IMR-90 (cell line): ENCODE results near the gene ABCF3. TPM values are rescaled to one million over a fixed set of nuclear protein-coding genes. Genes with fewer than 3 reads are reported as not detected.

Experiments used
- ATAC-seq: fragments of 200-7000 bp; cut with Tn5 transposase; 2 replicates; pipeline ENCODE4 v1.9.1; 2020; ENCODE audit warnings: low read depth, mild to moderate bottlenecking, moderate library complexity
- BruUV-seq: library from RNA; stranded (reverse); fragments of 400-500 nt; replicated peaks from 2 replicates; lab custom pipeline; 2021; lab: Mats Ljungman, UMichigan
- CTCF ChIA-PET: fragments of 300-600 bp; formaldehyde crosslinking; extraction: SDS; loops from one replicate; lab custom pipeline; 2021; ENCODE audit warnings: antibody characterized with exemption; lab: Yijun Ruan, JAX
- POLR2A ChIA-PET: fragments of 300-600 bp; sonication (Branson Sonifier 250); formaldehyde crosslinking; loops from one replicate; lab custom pipeline; 2022; ENCODE audit warnings: antibody characterized with exemption; ENCODE audit not compliant: unreplicated experiment; lab: Charles Lee
- DNase-seq: peaks from one replicate; pipeline ENCODE4 v3.0.0; 2013
- H2AFZ ChIP-seq: replicated peaks from 2 replicates; pipeline ENCODE3; 2013; ENCODE audit warnings: low read length, mild to moderate bottlenecking; ENCODE audit not compliant: poor library complexity
- H2AK5ac ChIP-seq: 2 replicates; pipeline ENCODE4 v1.6.1; 2013; ENCODE audit warnings: low read depth, low read length, inconsistent platforms
- H2AK9ac ChIP-seq: replicated peaks from 2 replicates; pipeline ENCODE3; 2013; ENCODE audit warnings: mild to moderate bottlenecking, low read depth, low read length, moderate library complexity; ENCODE audit not compliant: poor library complexity
- H2BK120ac ChIP-seq: 2 replicates; pipeline ENCODE4 v1.6.1; 2013; ENCODE audit warnings: low read depth, low read length, inconsistent platforms
- H2BK15ac ChIP-seq: 3 replicates; pipeline ENCODE4 v1.6.1; 2013; ENCODE audit warnings: low read depth, low read length, inconsistent platforms
- H2BK20ac ChIP-seq: 2 replicates; pipeline ENCODE4 v1.6.1; 2013; ENCODE audit warnings: low read depth, mild to moderate bottlenecking, inconsistent platforms, low read length, moderate library complexity
- H2BK5ac ChIP-seq: 2 replicates; pipeline ENCODE4 v1.6.1; 2013; ENCODE audit warnings: mild to moderate bottlenecking, low read depth, low read length, inconsistent platforms; ENCODE audit not compliant: poor library complexity, severe bottlenecking
- H3K14ac ChIP-seq: replicated peaks from 2 replicates; pipeline ENCODE4 v1.6.1; 2013; ENCODE audit warnings: low read depth, low read length, inconsistent platforms
- H3K18ac ChIP-seq: 2 replicates; pipeline ENCODE4 v1.6.1; 2013; ENCODE audit warnings: low read depth, low read length, control low read depth
- H3K23ac ChIP-seq: 2 replicates; pipeline ENCODE4 v1.6.1; 2013; ENCODE audit warnings: low read depth, low read length, inconsistent platforms
- H3K27ac ChIP-seq: 2 replicates; pipeline ENCODE4 v1.5.1; 2013; ENCODE audit warnings: mild to moderate bottlenecking, control low read depth, low read length; ENCODE audit not compliant: insufficient read depth
- H3K27me3 ChIP-seq: 2 replicates; pipeline ENCODE4 v1.6.1; 2013; ENCODE audit warnings: low read length; ENCODE audit not compliant: control insufficient read depth, insufficient read depth
- H3K36me3 ChIP-seq: 2 replicates; pipeline ENCODE4 v1.6.1; 2013; ENCODE audit warnings: low read length, mixed read lengths; ENCODE audit not compliant: control insufficient read depth, insufficient read depth
- H3K4ac ChIP-seq: 2 replicates; pipeline ENCODE4 v1.6.1; 2013; ENCODE audit warnings: low read depth, low read length, inconsistent platforms
- H3K4me1 ChIP-seq: 2 replicates; pipeline ENCODE4 v1.6.1; 2013; ENCODE audit warnings: low read length, mixed read lengths; ENCODE audit not compliant: control insufficient read depth, insufficient read depth
- H3K4me2 ChIP-seq: 2 replicates; pipeline ENCODE4 v1.6.1; 2013; ENCODE audit warnings: low read depth, mild to moderate bottlenecking, control low read depth, low read length, moderate library complexity
- H3K4me3 ChIP-seq: 2 replicates; pipeline ENCODE4 v1.5.1; 2013; ENCODE audit warnings: low read depth, mild to moderate bottlenecking, control low read depth, low read length, moderate library complexity; ENCODE audit not compliant: insufficient read depth
- H3K56ac ChIP-seq: 2 replicates; pipeline ENCODE4 v1.6.1; 2013; ENCODE audit warnings: low read length, inconsistent platforms; ENCODE audit not compliant: insufficient read depth; ENCODE audit errors: extremely low read depth
- H3K79me1 ChIP-seq, 2 experiments: 2 replicates each; pipeline ENCODE4 v1.6.1; 2013; ENCODE audit warnings: low read length in 2 of 2, inconsistent platforms in 1 of 2, low read depth in 1 of 2
- H3K9ac ChIP-seq: 2 replicates; pipeline ENCODE4 v1.6.1; 2013; ENCODE audit warnings: low read depth, low read length, control low read depth
- H3K9me1 ChIP-seq: 2 replicates; pipeline ENCODE4 v1.6.1; 2013; ENCODE audit warnings: low read length, inconsistent platforms; ENCODE audit not compliant: insufficient read depth
- H3K9me3 ChIP-seq: 2 replicates; pipeline ENCODE4 v1.6.1; 2013; ENCODE audit warnings: low read length; ENCODE audit not compliant: control insufficient read depth, insufficient read depth
- H4K20me1 ChIP-seq: 2 replicates; pipeline ENCODE4 v1.6.1; 2013; ENCODE audit warnings: low read length, inconsistent platforms; ENCODE audit not compliant: insufficient read depth
- H4K5ac ChIP-seq: 2 replicates; pipeline ENCODE4 v1.6.1; 2013; ENCODE audit warnings: mild to moderate bottlenecking, low read depth, low read length, control low read depth
- H4K8ac ChIP-seq, 2 experiments: 2 replicates each; pipeline ENCODE4 v1.6.1; 2013; ENCODE audit warnings: low read depth in 2 of 2, low read length in 2 of 2, control low read depth in 1 of 2, inconsistent platforms in 1 of 2
- H4K91ac ChIP-seq: 2 replicates; pipeline ENCODE4 v1.6.1; 2013; ENCODE audit warnings: low read depth, low read length, inconsistent platforms; ENCODE audit not compliant: insufficient read depth
- BHLHE40 ChIP-seq: fragments of 150-350 bp; IDR thresholded peaks from 2 replicates; pipeline ENCODE4 v1.6.1; 2016; ENCODE audit warnings: mild to moderate bottlenecking, low read depth, low read length
- CEBPB ChIP-seq: IDR thresholded peaks from 2 replicates; pipeline ENCODE4 v1.6.1; 2012; ENCODE audit warnings: low read depth, low read length, improper control_type of control experiment
- FOS ChIP-seq: fragments of 150-350 bp; IDR thresholded peaks from 2 replicates; pipeline ENCODE4 v1.6.1; 2016; ENCODE audit warnings: low read depth, low read length
- MAFK ChIP-seq: IDR thresholded peaks from 2 replicates; pipeline ENCODE4 v1.6.1; 2012; ENCODE audit warnings: low read depth, low read length, improper control_type of control experiment
- MXI1 ChIP-seq: IDR thresholded peaks from 2 replicates; pipeline ENCODE4 v1.6.1; 2012; ENCODE audit warnings: low read depth, mild to moderate bottlenecking, low read length, moderate library complexity, borderline replicate concordance
- POLR2A ChIP-seq: IDR thresholded peaks from 2 replicates; pipeline ENCODE4 v1.6.1; 2012; ENCODE audit warnings: mild to moderate bottlenecking, low read depth, low read length
- RCOR1 ChIP-seq: IDR thresholded peaks from 2 replicates; pipeline ENCODE4 v1.6.1; 2012; ENCODE audit warnings: mild to moderate bottlenecking, low read length, improper control_type of control experiment; ENCODE audit not compliant: insufficient replicate concordance
- WGBS, 2 experiments: methylation state at CpG; one replicate each; pipeline versions ENCODE4 v1.1.5 to v1.1.7; 2013; ENCODE audit warnings: missing lambda C conversion rate in 2 of 2; ENCODE audit not compliant: insufficient read length in 1 of 2; ENCODE audit errors: extremely low coverage in 2 of 2; 5-methylcytosine and 5-hydroxymethylcytosine counted together
- dilution Hi-C: fragments of 300-500 bp; cut with HindIII; formaldehyde crosslinking; loops from one replicate; pipeline ENCODE4 v1.14.3; 2018; ENCODE audit warnings: low sequenced_read_pairs; ENCODE audit not compliant: unreplicated experiment
- in situ Hi-C: fragments of 300-500 bp; cut with MboI; formaldehyde crosslinking; loops from 3 replicates; pipeline ENCODE4 v1.14.3; 2019; ENCODE audit warnings: low sequenced_read_pairs, inconsistent platforms, mixed read lengths
- intact Hi-C: fragments of 100-400 bp; cut with micrococcal nuclease; formaldehyde crosslinking; loops from 2 replicates; pipeline ENCODE4 v1.10.0; 2022
- polyA plus RNA-seq, 3 experiments: library from polyadenylated mRNA; depleted of rRNA; stranded (reverse); fragments of >200 nt; gene quantifications; 2 replicates each; pipeline ENCODE4 v1.2.3, GENCODE V29; 2012; ENCODE audit warnings: low replicate concordance in 1 of 3
- total RNA-seq: library from RNA; depleted of rRNA; stranded (reverse); fragments of >200 nt; gene quantifications from 2 replicates; pipeline ENCODE4 v1.2.3, GENCODE V29; 2012
- TF ChIP-seq, protein P1 (sequence below): fragments of 150-350 bp; IDR thresholded peaks from 2 replicates; pipeline ENCODE4 v1.6.1; 2017; ENCODE audit warnings: mild to moderate bottlenecking, antibody characterized with exemption, low read length, low read depth

The ABCF3 gene
- total and polyA plus RNA-seq, 2 of the 4 experiments (the other 2 are of a cell fraction) = 36.9 to 59.2 TPM

DNA sequence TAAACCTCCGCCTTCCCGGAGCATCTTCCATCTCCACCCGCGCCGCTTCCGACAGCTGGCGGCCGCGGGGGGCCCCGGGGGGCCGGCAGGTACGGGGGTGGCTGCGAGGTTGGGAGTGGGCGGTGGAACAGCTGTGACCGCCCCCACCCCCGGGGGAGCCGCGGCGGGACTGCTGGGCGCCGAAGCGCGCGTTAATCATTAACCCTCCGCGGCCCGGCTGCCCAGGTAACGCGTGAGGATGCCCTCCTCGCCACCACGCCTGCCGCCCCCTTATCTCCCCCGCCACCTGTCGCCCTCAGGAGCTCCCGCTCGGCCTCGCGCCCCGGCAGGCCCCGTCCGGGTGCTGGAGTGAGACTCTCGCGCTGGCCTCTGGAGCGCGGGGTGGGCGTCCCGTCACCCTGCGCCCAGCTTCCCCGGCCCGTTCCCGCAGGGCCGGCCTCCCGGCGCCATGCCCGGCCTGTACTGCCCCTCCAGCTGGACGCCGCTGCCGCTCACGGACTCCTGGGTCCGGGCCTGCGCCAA lies 44.1 kb downstream of the ABCF3 start:
- H4K5ac ChIP-seq = no peak overlapping the region
- no peaks in the 10 kb centered on the region; the same call in 1 of the 2 replicates for H4K20me1 ChIP-seq
- no peak overlapping the region for H3K4ac ChIP-seq
- H3K9me1 ChIP-seq = 0 out of 2 replicates have a peak, but pooled peaks cover 3% of the 10 kb centered on the region
- dilution Hi-C loops = no loop called here
- H3K27me3 ChIP-seq = peaks cover 62% of the 10 kb centered on the region
- no TSS peak for BruUV-seq
- no peak overlapping the region for H3K27ac ChIP-seq
- no peak overlapping the region for H3K18ac ChIP-seq
- H3K36me3 ChIP-seq = no peaks in the 10 kb centered on the region
- H4K91ac ChIP-seq = no peak overlapping the region
- H3K4me3 ChIP-seq = no peak overlapping the region
- no peaks in the 10 kb centered on the region for H3K9me3 ChIP-seq
- no peak overlapping the region for H3K56ac ChIP-seq
- intact Hi-C loops = no loop called here
- in situ Hi-C loops = no loop called here
- POLR2A ChIA-PET = interaction anchor here (0.6 kb wide), 1 partner anchor 160 kb away, joined by 3 read pairs; no protein-coding TSS in a partner anchor
- no peak overlapping the region for H2BK15ac ChIP-seq
- no peak overlapping the region for H3K9ac ChIP-seq
- no peak for TF ChIP-seq CEBPB
- no peak for TF ChIP-seq MAFK
- TF ChIP-seq, protein P1, sequence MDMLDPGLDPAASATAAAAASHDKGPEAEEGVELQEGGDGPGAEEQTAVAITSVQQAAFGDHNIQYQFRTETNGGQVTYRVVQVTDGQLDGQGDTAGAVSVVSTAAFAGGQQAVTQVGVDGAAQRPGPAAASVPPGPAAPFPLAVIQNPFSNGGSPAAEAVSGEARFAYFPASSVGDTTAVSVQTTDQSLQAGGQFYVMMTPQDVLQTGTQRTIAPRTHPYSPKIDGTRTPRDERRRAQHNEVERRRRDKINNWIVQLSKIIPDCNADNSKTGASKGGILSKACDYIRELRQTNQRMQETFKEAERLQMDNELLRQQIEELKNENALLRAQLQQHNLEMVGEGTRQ = no peak
- TF ChIP-seq RCOR1 = no peak
- no peak for TF ChIP-seq FOS
- TF ChIP-seq POLR2A = no peak
- no peak for TF ChIP-seq BHLHE40
- TF ChIP-seq MXI1 = no peak
- no peak overlapping the region for H2BK20ac ChIP-seq
- CTCF ChIA-PET = interaction anchor here (0.6 kb wide), 1 partner anchor 212 kb away, joined by 3 read pairs; the partner anchor contains the start of gene ABCC5
- ATAC-seq = no peak
- H3K4me1 ChIP-seq = no peaks in the 10 kb centered on the region; the same call in 1 of the 2 replicates
- no peak overlapping the region for H4K8ac ChIP-seq
- WGBS, 2 experiments = 0% methylated on average over 5 of the region's 61 CpGs; no CpG with 5 or more reads in 1 of the 2 experiments
- H3K23ac ChIP-seq = no peak overlapping the region
- H2AFZ ChIP-seq = no peak overlapping the region
- H2BK120ac ChIP-seq = no peak overlapping the region
- no peak overlapping the region; the same call in 1 of the 2 replicates for H3K4me2 ChIP-seq
- no peak overlapping the region for H2AK5ac ChIP-seq
- H2BK5ac ChIP-seq = no peak overlapping the region
- H2AK9ac ChIP-seq = no peak overlapping the region
- no peak overlapping the region for H3K14ac ChIP-seq
- DNase-seq = no peak
- H3K79me1 ChIP-seq = no peaks in the 10 kb centered on the region
